GM12878 (cell line): Measurements from ENCODE around the gene HEPHL1. TPM values are rescaled to one million over a fixed set of nuclear protein-coding genes. Genes with fewer than 3 reads are reported as not detected.

Experiments
- ATAC-seq: fragments of 200-7000 bp; cut with Tn5 transposase; 3 replicates; pipeline ENCODE4 v1.9.1; 2020; ENCODE audit warnings: mild to moderate bottlenecking, moderate library complexity
- BruUV-seq: library from RNA; stranded (reverse); fragments of 400-500 nt; replicated peaks from 2 replicates; lab custom pipeline; 2021; lab: Mats Ljungman, UMichigan
- CTCF ChIA-PET: fragments of 300-600 bp; sonication (Branson Sonifier 250); formaldehyde crosslinking; extraction: SDS; loops from one replicate; lab custom pipeline; 2021; ENCODE audit warnings: inconsistent platforms; lab: Yijun Ruan, JAX
- POLR2A ChIA-PET: fragments of 350-600 bp; formaldehyde crosslinking; extraction: SDS; loops from one replicate; lab custom pipeline; 2021; ENCODE audit warnings: inconsistent platforms; lab: Charles Lee
- RAD21 ChIA-PET: fragments of 300-600 bp; sonication (Branson Sonifier 250); formaldehyde crosslinking; loops from one replicate; lab custom pipeline; 2023; ENCODE audit warnings: antibody characterized with exemption; ENCODE audit not compliant: unreplicated experiment; lab: Charles Lee
- SMC1A ChIA-PET: fragments of 300-600 bp; sonication (Branson Sonifier 250); formaldehyde crosslinking; loops from one replicate; lab custom pipeline; 2023; ENCODE audit not compliant: unreplicated experiment, uncharacterized antibody; lab: Charles Lee
- DNase-seq: peaks from one replicate; pipeline ENCODE4 v3.0.0-alpha.2; 2011; ENCODE audit warnings: low read depth, low spot score
- FAIRE-seq: peaks from 3 replicates; lab custom pipeline; 2011; peaks lifted over from hg19 to GRCh38; lab: Jason Lieb, UNC
- H2AFZ ChIP-seq: 2 replicates; pipeline ENCODE4 v1.6.0; 2011; ENCODE audit warnings: low read depth, low read length, control low read depth; ENCODE audit not compliant: control insufficient read depth
- H3K27ac ChIP-seq: 2 replicates; pipeline ENCODE4 v1.5.1; 2011; ENCODE audit warnings: control low read depth; ENCODE audit not compliant: control insufficient read depth, insufficient read depth
- H3K27me3 ChIP-seq, 2 experiments: replicated peaks in 1 of 2; 2 replicates each; pipeline versions ENCODE4 v1.6.0 to v1.6.1; 2011; ENCODE audit warnings: low read length in 1 of 2; ENCODE audit not compliant: control insufficient read depth in 2 of 2, insufficient read depth in 2 of 2
- H3K36me3 ChIP-seq, 2 experiments: 2 replicates each; pipeline ENCODE4 v1.5.1; 2011; ENCODE audit warnings: low read length in 1 of 2; ENCODE audit not compliant: control insufficient read depth in 2 of 2, insufficient read depth in 2 of 2
- H3K4me1 ChIP-seq: 2 replicates; pipeline ENCODE4 v1.6.1; 2011; ENCODE audit warnings: mild to moderate bottlenecking, low read length, moderate library complexity, mixed read lengths; ENCODE audit not compliant: control insufficient read depth, insufficient read depth
- H3K4me2 ChIP-seq: 2 replicates; pipeline ENCODE4 v1.6.0; 2011; ENCODE audit warnings: control low read depth; ENCODE audit not compliant: control insufficient read depth, insufficient read depth
- H3K4me3 ChIP-seq: fragments of 200-600 bp; sonication (generic); 2 replicates; pipeline ENCODE4 v1.5.1; 2016
- H3K79me2 ChIP-seq: 2 replicates; pipeline ENCODE4 v1.6.0; 2011; ENCODE audit warnings: low read length; ENCODE audit not compliant: control insufficient read depth, insufficient read depth
- H3K9ac ChIP-seq: 2 replicates; pipeline ENCODE4 v1.8.0; 2011; ENCODE audit warnings: low read length, control low read depth, mixed read lengths; ENCODE audit not compliant: control insufficient read depth, insufficient read depth
- H3K9me3 ChIP-seq: replicated peaks from 3 replicates; pipeline ENCODE4 v1.5.1; 2011; ENCODE audit warnings: mild to moderate bottlenecking, low read length; ENCODE audit not compliant: control insufficient read depth, insufficient read depth
- H4K20me1 ChIP-seq: 2 replicates; pipeline ENCODE4 v1.6.0; 2011; ENCODE audit not compliant: control insufficient read depth, insufficient read depth
- BCL11A ChIP-seq: IDR thresholded peaks from 2 replicates; pipeline ENCODE4 v1.6.1; 2011; ENCODE audit warnings: low read depth, low read length
- CHD4 ChIP-seq: fragments of 200-600 bp; sonication (generic); IDR thresholded peaks from 2 replicates; pipeline ENCODE4 v1.6.1; 2016; ENCODE audit warnings: mild to moderate bottlenecking
- EZH2 ChIP-seq: IDR thresholded peaks from 2 replicates; pipeline ENCODE4 v1.6.1; 2012; ENCODE audit warnings: low read depth, mild to moderate bottlenecking, control low read depth, inconsistent platforms, low read length, borderline replicate concordance; ENCODE audit not compliant: control insufficient read depth
- FOXM1 ChIP-seq: IDR thresholded peaks from 2 replicates; pipeline ENCODE4 v1.6.1; 2012; ENCODE audit warnings: low read depth, mild to moderate bottlenecking, inconsistent platforms, low read length, moderate library complexity
- KAT2A ChIP-seq: conservative IDR thresholded peaks from 2 replicates; pipeline ENCODE4 v1.6.1; 2011; ENCODE audit warnings: low read depth, low read length; ENCODE audit not compliant: control insufficient read depth
- PRDM15 ChIP-seq: fragments of 450-650 bp; formaldehyde crosslinking; IDR thresholded peaks from 2 replicates; pipeline ENCODE4 v1.4.0; 2020; ENCODE audit warnings: mild to moderate bottlenecking, moderate library complexity
- YBX1 ChIP-seq: fragments of 450-650 bp; IDR thresholded peaks from 2 replicates; pipeline ENCODE4 v1.6.1; 2016; ENCODE audit warnings: antibody characterized with exemption
- ZNF217 ChIP-seq: fragments of 450-650 bp; IDR thresholded peaks from 2 replicates; pipeline ENCODE4 v1.6.1; 2017; ENCODE audit warnings: antibody characterized with exemption, mild to moderate bottlenecking
- ZNF24 ChIP-seq: fragments of 450-650 bp; IDR thresholded peaks from 2 replicates; pipeline ENCODE4 v1.6.1; 2017; ENCODE audit warnings: antibody characterized with exemption, mild to moderate bottlenecking
- WGBS: methylation state at CpG from one replicate; pipeline ENCODE4 v1.1.6; 2016; ENCODE audit warnings: low lambda C conversion rate; ENCODE audit not compliant: insufficient replicate concordance, insufficient coverage; ENCODE audit errors: missing lambda C conversion rate; 5-methylcytosine and 5-hydroxymethylcytosine counted together
- in situ Hi-C: fragments of 300-500 bp; cut with MboI; formaldehyde crosslinking; loops from 9 replicates; pipeline ENCODE4 v1.14.3; 2018; ENCODE audit warnings: mixed read lengths
- intact Hi-C: fragments of 100-400 bp; cut with micrococcal nuclease; formaldehyde crosslinking; loops from one replicate; pipeline ENCODE4 v1.14.2; 2022; ENCODE audit not compliant: unreplicated experiment
- polyA plus RNA-seq, 11 experiments: library from polyadenylated mRNA; depleted of rRNA in 4 of 11; unstranded in 6 of 11; stranded (reverse) in 5 of 11; fragments of >200 nt; fragmentation: Nextera tagmentation in 4 of 11; fragmentation: Illumina TruSeq in 1 of 11; extraction: Ambion mirVana in 4 of 11; extraction: Trizol in 1 of 11; gene quantifications; 1 replicate in 1 of 11; 2 replicates in 10 of 11; pipeline versions ENCODE4 v1.2.1 to v1.2.3, GENCODE V29; 2011 to 2016; ENCODE audit warnings: inconsistent platforms in 2 of 11, missing spikeins in 2 of 11, low read depth in 1 of 11
- total RNA-seq, 4 experiments: library from RNA; depleted of rRNA in 3 of 4; stranded (reverse); fragments of >200 nt in 3 of 4; fragmentation: Illumina TruSeq in 1 of 4; extraction: Trizol in 1 of 4; gene quantifications; 2 replicates each; pipeline versions ENCODE4 v1.2.1 to v1.2.3, GENCODE V29; 2013 to 2021
- TF ChIP-seq, protein P1 (sequence below): fragments of 150-350 bp; IDR thresholded peaks from 2 replicates; pipeline ENCODE4 v1.6.1; 2014; ENCODE audit warnings: mild to moderate bottlenecking, low read depth, low read length
- TF ChIP-seq, protein P2 (sequence below): fragments of 450-650 bp; conservative IDR thresholded peaks from 2 replicates; pipeline ENCODE4 v1.6.1; 2017; ENCODE audit warnings: mild to moderate bottlenecking, moderate library complexity

The HEPHL1 gene
- total and polyA plus RNA-seq, 10 of the 15 experiments (the other 5 are each of a cell fraction or from before 2014, with no cell fraction given), result 0.02 to 0.08 (median 0.05) TPM; not detected in 6

DNA sequence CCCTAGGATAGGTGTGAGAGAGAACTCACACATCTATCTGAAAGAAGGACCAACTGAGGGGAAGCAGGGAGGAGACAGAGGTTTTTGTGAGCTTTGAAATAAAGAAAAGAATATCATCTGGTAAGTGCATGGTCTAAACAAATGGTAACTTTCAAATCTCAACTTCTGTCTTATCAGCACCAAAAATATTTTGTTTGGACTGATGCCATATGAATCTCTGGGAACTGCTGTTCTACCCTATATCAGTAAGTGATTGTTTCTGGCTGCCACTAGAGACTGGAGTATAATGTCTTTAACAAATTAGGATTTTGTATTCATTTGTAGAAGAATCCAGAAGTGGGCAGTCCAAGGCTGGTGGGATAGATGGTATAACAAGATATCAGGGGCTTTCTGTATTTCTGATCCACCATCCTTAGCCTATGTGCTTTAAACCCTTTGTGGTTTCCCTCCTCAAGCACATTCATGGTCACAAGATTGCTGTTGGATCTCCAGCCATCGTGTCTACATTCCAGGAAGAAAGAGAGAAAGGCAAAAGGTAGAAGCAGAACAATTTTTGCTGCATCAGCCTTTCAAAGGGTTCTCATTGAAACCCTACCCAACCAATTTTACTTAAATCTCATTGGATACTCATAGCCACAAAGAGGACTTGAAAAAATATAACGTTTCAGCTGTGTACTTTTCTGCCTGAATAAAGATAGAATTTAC lies 4.7 kb downstream of the HEPHL1 start:
- H3K4me2 ChIP-seq, result no peak overlapping the region
- ChIA-PET CTCF (no interaction called here), RAD21 (no interaction called here), POLR2A (no interaction called here), SMC1A (no interaction called here)
- BruUV-seq, result no TSS peak
- FAIRE-seq, result no peak
- no peak overlapping the region for H2AFZ ChIP-seq
- H3K4me3 ChIP-seq, result no peak overlapping the region
- no peaks in the 10 kb centered on the region for H3K36me3 ChIP-seq
- no peak for ATAC-seq
- H3K27ac ChIP-seq, result no peak overlapping the region
- no peaks in the 10 kb centered on the region for H3K9me3 ChIP-seq
- no peaks in the 10 kb centered on the region for H3K27me3 ChIP-seq
- no peaks in the 10 kb centered on the region for H4K20me1 ChIP-seq
- no peak for DNase-seq
- H3K79me2 ChIP-seq, result no peaks in the 10 kb centered on the region
- H3K4me1 ChIP-seq, result no peaks in the 10 kb centered on the region
- in situ Hi-C loops, result no loop called here
- intact Hi-C loops, result no loop called here
- no peak overlapping the region for H3K9ac ChIP-seq
- TF ChIP-seq YBX1 (no peak), PRDM15 (CRISPR knock-in tag) (no peak), FOXM1 (no peak), ZNF24 (no peak), ZNF217 (no peak), BCL11A (no peak), CHD4 (no peak), EZH2 (no peak), KAT2A (no peak)
- TF ChIP-seq, protein P1, sequence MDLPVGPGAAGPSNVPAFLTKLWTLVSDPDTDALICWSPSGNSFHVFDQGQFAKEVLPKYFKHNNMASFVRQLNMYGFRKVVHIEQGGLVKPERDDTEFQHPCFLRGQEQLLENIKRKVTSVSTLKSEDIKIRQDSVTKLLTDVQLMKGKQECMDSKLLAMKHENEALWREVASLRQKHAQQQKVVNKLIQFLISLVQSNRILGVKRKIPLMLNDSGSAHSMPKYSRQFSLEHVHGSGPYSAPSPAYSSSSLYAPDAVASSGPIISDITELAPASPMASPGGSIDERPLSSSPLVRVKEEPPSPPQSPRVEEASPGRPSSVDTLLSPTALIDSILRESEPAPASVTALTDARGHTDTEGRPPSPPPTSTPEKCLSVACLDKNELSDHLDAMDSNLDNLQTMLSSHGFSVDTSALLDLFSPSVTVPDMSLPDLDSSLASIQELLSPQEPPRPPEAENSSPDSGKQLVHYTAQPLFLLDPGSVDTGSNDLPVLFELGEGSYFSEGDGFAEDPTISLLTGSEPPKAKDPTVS, result no peak
- TF ChIP-seq, protein P2, sequence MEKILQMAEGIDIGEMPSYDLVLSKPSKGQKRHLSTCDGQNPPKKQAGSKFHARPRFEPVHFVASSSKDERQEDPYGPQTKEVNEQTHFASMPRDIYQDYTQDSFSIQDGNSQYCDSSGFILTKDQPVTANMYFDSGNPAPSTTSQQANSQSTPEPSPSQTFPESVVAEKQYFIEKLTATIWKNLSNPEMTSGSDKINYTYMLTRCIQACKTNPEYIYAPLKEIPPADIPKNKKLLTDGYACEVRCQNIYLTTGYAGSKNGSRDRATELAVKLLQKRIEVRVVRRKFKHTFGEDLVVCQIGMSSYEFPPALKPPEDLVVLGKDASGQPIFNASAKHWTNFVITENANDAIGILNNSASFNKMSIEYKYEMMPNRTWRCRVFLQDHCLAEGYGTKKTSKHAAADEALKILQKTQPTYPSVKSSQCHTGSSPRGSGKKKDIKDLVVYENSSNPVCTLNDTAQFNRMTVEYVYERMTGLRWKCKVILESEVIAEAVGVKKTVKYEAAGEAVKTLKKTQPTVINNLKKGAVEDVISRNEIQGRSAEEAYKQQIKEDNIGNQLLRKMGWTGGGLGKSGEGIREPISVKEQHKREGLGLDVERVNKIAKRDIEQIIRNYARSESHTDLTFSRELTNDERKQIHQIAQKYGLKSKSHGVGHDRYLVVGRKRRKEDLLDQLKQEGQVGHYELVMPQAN, result no peak
- WGBS, result 0% methylated on average over 2 of the region's 2 CpGs
